A549 (cell line): ENCODE measurements around the gene PPP6C.

Source experiments
- CTCF ChIP-seq: fragments of >200 bp; sonication (Bioruptor Twin); formaldehyde crosslinking; IDR thresholded peaks from 3 replicates; pipeline ENCODE4 v1.5.1; 2016
- ESRRA ChIP-seq: fragments of 150-350 bp; IDR thresholded peaks from 2 replicates; pipeline ENCODE4 v1.6.1; 2014; ENCODE audit warnings: mild to moderate bottlenecking, low read length, borderline replicate concordance
- NPAS2 ChIP-seq: fragments of 250-450 bp; sonication (Bioruptor Pico); IDR thresholded peaks from 2 replicates; pipeline ENCODE4 v1.8.0; 2022; ENCODE audit warnings: mild to moderate bottlenecking, moderate library complexity, borderline replicate concordance
- POLR2AphosphoS2 ChIP-seq: conservative IDR thresholded peaks from 2 replicates; pipeline ENCODE4 v1.6.1; 2012; ENCODE audit warnings: low read length, improper control_type of control experiment, inconsistent platforms
- TF ChIP-seq, protein P1 (sequence below): fragments of >200 bp; sonication (Bioruptor Twin); formaldehyde crosslinking; IDR thresholded peaks from 3 replicates; pipeline ENCODE4 v1.6.1; 2016

DNA sequence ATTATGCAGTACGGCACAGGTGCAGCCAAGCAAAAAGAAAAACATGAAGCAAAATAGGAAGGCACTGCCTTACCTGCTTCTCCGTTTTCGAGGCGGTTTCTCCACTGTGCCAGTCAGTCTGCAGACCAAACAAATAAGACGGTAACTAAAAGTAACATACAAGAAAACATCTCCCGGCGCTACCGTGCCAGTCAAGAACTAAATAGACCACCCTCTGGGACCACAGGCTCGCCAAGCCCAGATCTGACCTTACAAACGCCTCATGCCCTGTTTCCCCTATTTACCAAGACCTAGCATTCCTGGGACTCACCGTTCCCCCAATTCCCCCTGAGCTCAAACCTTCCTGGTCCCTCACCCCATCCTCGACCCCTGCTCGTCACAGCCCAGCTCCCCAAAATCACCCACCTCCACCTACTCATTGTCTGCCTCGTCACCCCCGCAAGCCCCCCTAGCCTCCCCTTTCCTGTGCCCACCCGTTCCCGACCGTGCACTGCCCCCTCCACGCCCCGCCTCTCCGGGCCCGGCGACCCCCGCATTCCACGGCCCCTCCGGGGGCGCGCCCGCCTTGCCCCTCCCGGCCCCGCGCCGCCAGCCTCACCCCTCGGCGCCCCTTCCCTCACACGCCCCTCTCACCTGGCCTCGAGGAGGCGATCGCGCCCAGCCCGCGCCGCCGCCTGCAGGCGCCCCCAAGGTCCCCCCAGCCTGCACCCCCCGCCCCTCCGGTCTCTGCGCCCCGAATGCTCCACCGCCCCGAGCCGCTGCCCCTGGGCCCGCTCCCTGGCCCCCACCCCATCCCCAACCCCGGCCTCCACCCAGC is 46.8 kb downstream of the PPP6C start:
- TF ChIP-seq NPAS2 (CRISPR knock-in tag): no peak
- no peak for TF ChIP-seq ESRRA
- no peak for TF ChIP-seq CTCF
- TF ChIP-seq, protein P1, sequence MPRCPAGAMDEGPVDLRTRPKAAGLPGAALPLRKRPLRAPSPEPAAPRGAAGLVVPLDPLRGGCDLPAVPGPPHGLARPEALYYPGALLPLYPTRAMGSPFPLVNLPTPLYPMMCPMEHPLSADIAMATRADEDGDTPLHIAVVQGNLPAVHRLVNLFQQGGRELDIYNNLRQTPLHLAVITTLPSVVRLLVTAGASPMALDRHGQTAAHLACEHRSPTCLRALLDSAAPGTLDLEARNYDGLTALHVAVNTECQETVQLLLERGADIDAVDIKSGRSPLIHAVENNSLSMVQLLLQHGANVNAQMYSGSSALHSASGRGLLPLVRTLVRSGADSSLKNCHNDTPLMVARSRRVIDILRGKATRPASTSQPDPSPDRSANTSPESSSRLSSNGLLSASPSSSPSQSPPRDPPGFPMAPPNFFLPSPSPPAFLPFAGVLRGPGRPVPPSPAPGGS: no peak
- TF ChIP-seq POLR2AphosphoS2: no peak
